ENCODE measurements around the gene ADRB2.
A peak's percentile ranks its signal among the peaks of the same experiment; 100 is the strongest.

Gene ADRB2

DNA sequence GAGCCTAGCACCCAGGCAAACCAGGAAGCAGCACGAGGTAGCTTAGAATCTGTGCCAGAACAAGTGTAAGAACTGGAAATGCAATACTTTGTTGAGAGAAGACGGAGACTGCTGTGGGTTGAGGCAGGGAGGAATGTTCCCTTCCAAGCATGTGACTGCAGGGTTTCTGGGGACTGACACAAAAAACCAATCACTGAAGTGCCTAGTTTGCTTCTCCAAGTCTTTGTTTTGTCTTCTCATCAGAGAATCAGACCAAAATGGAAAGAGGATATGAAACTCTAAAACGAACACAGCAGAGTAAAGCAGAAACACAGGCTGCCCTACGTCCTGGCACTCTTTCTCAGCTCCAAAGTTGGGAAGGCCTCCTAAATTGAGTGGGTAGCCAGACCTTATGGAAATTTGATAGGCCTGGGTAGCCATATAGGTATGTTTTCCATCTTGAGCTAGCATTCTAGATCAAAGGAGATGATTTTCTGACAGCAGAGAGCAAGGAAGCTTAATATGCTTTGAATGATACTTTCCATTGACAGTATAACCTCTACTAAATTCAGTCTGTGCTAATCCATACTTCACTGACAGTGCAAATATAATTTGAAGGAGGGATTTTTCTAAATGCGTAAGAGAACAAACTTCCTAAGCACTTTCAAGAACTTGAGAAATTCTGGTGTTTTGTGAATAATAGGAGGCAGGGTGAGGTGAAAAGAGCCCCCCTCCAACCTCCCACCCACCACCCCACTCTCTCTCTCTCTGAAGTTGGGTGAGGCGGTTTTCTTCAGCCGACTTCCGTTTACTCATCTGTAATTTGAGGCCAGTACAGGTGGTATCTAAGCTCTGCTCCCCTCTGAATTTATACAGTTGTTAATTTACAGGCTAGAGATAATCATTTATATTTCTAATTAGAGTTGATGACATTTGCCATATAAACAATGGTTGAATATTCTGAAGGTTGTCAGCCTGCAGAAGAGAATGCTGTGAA, 5.5 kb downstream of the ADRB2 start:
- no peak for DNase-seq

DNA sequence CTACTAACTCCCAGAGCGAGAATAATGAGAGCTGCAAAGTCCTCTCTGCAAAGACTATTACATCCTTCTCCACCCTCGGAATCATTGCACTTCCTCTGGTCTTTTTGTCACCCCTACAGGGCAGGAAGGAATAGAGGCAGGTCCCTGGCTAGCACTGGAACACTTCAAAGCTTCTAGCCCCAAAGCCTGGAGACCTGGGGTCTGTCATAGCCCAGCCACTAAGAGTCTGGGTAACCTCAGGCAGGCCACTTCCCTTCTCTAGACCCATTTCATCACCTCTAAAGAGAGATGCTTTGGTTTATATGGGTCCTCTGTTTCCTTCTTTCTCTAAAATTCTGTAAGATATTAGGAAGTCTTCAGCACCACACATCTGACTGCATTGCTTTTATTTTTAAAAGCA, 6.7 kb downstream of the ADRB2 start:
- DNase-seq: no peak

DNA sequence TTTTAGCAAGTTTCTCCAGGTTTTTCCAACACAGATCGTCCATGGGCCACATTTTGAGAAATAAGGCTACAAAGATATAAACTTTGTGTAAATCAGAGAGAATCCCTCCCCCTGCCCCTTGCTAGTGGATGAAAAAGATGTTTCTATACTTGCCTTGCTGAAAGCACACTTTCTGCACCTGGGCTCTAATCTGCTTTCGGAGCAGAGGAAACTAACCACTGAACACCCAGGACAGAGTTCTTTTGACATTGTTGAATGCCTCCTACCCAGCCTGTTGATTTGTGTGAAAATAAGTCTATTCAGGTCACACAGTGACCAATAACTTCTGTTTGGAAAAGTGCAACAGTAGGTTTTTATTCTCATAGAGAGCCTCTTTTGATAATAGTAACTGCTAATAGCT, 7.5 kb downstream of the ADRB2 start:
- no peak for DNase-seq

DNA sequence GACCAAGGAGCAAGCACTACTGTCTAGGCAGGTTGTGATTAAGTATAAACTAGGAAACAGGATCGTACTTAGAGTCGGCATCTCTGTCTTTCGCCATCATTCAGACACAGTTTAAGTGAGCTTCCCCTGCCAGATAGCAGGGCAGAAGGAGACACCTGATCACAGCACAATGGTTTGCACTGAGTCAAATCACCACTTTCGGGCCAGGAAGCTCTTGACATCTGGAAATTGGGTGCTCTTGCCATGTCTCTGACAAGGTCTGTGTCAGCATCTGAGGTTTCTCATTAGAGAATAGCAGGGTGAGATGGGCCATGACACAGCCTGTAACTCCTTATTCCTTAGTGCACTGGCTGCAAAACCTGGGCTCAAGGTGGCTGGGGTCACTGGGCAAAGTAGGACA, 8.3 kb downstream of the ADRB2 start:
- no peak for DNase-seq

DNA sequence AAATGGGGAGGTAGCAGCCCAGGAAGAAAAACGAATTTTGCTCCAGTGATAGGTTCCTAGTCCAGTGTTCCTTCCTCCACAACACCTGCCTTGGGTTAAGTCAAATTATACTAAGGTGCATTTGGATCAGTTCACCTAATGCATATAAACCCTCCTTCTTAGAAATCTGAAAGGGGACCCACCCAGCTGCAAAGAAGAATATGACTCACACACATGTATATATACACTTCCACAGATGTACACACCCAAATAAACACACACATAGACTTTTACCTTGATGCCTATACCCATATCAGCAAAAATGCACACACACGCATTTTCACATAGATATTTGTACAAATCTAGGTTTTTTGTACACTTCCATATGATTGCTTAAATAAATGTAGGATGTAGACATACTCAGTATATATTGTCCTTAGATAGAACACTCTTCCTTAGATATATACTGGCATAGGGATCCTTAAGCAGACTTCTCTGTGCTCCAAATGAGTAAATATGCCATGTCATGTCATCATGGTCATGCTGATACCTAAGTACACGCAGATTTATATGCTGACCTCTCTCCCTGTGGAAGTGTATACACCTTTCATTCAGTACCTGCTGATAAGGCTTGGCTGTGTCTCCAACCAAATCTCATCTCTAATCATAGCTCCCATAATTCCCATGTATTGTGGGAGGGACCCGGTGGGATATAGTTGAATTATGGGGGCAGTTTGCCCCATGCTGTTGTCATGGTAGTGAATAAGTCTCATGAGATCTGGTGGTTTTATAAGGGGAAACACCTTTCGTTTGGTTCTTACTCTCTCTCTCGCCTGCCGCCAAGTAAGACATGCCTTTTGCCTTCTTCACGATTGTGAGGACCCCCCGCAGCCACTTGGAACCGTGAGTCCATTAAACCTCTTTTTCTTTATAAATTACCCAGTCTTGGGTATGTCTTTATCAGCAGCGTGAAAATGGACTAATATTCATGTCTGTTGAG, 10.2 kb downstream of the ADRB2 start:
- DNase-seq: no peak

DNA sequence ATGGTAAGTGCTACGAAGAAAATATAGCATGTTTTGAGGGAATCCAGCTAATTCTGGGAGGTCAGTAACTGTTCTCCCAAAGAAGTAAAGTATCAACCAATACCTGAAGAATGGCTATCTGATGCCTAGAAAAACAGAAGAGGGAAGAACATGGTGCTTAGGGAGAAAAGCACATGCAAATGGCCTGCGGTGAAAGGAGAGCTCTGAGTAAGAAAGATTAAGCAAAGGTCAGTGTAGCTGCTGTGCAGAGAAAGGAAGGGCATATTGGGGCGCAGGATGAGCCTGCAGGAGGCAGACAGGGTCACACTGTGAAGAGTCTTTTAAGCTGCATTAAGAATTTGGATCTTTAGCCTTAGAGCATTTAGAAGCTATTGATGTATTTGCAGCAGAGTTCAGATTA, 11.0 kb downstream of the ADRB2 start:
- no peak for DNase-seq

DNA sequence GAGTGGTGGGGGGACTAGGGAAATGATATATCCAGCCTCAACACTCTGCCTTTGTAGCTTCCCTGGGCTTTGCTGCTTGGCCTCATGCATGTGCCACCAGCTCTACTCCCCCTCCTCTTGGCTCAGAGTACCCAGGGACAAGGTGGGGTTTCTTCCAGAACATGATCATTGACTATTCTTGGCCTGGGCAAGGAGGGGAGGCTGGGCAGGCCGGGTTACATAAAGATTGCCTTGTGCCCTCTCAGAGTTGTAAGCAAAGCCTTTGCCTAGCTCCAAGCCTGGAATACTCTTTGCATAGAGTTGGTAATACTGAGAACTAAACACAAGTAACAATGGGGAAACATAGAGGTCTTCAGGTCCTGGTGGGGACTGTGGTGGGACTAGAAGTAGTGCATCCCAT, 11.9 kb downstream of the ADRB2 start:
- no peak for DNase-seq

DNA sequence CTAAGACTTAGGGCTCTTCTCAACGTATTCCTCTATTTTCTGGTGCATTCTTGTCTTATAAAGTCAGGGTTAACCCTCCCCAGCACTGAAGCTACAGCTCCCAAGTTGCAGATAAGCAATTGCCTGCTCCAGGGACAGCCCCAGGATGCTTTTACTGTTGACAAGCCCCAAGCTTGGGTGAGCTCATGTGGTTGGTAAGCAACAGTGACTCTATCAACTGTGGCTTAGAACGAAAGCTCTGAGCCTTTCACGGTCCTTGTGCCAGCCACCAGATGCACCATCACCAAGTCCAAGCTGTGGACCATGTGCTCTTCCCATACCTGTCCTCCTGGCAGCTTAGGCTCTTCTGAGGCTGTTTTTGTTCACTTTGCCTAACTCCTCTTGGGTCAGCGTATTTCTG, 13.5 kb downstream of the ADRB2 start:
- DNase-seq: no peak

DNA sequence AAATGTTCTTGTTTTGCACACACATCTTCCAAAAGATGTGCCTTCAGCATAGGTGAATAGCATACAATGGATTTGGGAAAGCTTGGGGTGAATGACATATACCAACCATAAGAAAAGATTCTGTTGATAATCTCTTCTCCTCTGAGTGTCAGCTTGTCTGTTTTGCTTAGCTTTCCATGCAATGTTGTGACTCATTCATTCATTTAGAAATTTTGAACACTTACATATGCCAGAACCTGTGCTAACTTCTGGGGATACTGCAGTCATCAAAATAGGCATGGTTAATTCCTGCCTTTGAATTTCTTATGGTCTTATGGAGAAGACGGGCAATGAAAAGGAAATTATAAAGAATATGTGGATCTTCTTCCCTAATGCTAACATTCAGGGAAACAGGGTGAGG, 14.1 kb downstream of the ADRB2 start:
- DNase-seq: peak; percentile 14

DNA sequence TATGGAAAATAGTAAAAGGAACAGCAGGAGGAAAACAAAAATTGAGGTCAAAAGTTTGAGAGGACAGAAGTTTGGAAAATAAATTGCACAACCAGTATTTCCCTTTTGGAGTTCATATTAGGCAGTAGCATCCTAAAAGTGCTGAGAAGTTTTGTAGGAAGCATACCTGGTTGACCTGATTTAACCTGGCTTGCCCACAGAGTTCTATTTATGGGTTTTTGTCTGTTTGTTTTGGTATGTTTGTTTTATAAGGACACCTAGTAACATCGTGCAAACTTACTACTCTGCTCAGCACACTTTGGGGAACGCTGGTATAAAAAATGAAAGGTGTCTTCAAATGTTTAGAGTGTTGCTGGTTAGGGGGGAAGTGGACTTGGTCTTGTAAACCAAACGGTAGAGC, 15.1 kb downstream of the ADRB2 start:
- no peak for DNase-seq

DNA sequence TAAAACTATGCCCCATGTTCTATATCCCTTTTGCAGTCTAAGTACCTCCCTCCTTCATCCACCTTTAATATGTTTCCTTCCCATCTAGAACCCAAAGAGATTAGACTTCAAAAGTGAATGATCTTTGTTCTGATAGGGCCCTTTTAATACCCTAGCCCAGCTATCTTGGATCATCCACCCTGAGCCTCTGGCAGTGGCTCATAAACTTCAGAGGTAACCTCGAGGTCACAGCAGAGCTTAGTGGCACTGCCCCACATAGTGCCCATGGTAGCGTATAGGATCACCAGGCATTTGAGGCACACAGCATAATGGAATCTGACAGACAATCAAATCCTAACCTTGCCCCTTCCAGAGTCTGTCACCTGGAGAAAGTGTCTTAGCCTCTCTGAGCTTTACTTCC, 15.8 kb downstream of the ADRB2 start:
- DNase-seq: no peak

DNA sequence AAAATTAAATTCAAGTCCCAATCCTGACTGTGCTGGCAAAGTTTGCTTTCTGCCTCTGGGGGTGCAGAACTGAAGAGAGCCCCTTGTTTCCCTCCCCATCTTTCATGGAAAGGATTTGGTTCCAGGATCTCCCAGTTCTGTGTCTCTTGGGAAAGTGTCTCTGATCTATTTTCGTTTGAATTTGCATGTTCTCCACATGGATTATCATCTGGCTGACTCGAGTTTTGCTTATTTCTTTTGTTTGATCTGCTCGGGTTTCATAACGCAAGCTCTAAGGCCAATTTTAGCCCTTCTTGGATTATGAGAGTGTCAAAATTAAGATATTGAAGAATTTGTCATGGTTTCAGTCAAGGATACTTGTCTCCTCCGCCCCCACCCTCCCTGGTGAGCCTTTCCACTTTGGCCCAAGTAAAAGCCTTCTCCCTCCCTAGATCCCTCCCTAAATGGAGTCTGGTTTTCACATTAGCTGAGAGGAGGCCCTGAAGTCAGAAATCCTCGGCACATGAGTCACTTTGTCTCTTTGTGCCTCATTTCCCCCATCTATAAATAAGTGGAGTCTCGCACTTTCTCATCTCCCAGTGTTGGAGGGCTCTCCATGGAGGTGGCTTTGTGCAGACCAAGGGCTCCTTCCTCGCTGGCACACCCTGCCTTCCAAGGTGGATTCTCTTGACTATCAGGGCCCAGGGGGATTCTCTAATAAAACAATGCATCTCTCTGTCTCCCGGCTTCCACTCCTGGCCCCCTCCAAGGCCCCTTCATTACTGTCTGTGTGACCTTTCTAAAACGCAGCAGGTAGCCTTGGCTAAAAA, 17.3 kb downstream of the ADRB2 start:
- DNase-seq: peak; percentile 30

DNA sequence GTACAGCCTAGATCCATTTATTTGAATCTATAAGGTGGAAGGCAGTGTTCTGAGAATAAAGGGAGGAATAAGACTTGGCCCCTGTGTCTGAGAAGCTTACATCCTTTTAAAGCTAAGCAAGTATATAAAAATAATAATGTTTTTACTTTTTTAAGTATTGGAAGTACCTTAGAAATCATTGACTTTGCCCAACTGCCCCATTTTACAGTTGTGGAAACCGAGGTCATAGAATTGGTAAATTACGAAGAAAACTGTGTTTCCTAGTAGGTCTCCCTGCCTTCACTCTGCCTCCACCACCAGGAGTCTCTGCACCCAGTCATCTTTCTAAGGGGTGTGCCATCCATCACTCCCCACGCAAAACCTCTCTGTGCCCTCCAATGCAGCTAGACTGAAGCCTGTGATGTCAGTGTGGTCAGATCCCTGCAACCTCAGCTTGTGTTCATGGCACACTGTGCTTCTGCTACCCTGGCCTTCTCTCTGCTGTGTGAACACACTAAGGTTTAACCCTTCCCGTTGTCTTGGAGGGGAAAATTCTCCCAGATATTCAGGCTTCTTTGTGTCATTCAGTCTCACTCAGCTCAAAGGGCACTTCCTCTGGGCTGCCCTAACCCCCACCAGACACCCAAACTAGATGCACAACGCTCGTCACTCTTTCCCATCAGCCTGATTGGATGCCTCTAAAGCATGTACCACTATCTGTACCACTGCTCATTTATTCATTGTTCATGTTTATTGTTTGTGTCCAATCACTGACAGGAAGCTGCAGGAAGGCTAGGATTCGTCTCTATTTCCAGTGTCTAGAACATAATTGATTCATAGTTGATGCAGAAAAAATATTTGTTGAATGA, 18.2 kb downstream of the ADRB2 start:
- no peak for DNase-seq

DNA sequence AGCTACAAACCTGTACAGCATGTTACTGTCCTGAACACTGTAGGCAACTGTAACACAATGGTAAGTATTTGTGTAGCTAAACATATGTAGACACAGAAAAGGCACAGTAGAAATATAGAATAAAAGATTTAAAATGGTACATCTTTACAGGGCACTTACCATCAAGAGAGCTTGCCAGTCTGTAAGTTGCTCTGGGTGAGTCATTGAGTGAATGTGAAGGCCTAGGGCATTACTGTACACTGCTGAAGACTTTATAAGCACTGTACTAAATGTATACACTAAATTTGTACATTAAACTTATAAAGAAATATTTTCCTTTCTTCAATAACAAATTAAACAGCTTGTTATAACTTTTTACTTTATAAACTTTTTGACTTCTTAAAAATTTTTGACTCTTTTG, 20.5 kb downstream of the ADRB2 start:
- DNase-seq: peak; percentile 18

DNA sequence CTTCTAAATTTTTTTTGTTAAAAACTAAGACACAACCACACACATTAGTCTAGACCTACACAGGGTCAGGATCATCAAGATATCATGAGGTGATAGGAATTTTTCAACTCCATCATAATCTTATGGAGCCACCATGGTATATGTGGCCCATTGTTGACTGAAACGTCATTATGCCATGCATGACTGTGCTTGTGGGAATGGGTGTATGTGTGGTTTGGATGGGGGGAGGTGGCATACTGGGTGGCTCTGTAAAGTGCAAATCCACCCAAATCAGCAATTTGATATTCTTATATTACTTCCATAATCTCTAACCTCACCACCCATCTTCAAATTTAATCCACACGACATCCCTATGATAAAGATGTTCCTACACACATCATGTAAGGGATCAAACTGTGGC, 21.0 kb downstream of the ADRB2 start:
- no peak for DNase-seq

DNA sequence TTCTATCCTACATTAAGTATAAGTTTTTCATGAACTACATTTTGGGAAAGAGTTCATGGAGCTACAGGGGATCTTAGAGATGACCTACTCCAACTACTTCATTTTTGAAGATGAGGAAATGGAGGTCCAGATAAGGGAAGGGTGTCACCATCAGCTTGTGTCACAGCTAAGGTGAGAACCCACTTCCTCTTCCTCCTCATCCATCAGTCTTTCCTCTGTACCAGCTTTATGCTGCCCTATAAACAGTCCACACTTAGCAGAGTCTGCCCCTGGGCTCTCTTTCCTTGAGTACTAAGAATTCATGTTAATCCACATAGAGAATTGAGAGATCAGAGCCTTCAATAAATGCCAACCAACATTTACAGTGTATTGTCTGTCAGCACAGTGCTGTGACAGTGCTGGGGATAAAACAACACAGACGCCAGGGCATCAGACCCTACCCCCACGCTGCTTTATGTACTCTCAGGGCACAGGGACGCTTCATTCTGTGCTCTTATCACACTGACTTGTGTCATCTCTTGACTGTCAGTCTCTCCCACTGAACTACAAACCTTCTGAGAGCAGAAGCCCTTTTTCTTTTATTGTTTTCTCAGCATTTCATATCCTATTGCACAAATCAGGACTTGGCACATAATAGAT, 22.1 kb downstream of the ADRB2 start:
- DNase-seq: no peak

DNA sequence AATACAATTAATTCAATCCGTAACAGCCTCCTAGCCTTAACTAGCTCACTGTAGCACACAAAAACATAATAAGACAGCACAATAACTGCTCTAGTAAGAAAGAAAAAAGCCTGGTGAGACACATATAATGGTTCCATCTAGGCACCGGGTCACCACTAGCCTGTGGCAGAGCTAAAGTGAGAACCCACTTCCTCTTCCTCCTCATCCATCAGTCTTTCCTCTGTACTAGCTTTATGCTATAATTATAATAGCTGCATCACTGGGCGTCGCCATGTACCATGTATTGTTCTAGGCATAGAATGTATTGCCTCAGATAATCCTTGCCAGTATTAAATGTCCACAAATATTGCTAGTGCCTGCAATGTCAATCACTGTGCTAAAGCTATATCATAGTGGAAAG, 23.1 kb downstream of the ADRB2 start:
- DNase-seq: no peak

DNA sequence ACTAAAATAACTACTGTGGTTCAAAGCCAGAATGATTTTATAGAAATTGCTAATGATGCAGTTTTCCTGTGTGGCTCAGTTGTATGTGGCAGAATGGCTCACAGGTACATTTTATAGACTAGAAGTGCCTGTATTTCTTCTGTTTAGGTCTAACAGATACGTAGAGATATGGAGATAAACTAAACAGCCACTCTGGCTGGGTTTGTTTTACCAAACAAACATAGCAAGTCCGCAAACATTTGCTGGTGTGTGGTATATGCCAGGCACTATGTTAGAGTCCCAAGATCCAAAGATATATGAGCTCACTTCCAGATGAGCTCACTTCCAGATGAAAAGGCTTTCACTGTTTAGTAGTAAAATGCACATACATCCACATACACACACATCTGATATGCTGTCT, 24.4 kb downstream of the ADRB2 start:
- DNase-seq: no peak

DNA sequence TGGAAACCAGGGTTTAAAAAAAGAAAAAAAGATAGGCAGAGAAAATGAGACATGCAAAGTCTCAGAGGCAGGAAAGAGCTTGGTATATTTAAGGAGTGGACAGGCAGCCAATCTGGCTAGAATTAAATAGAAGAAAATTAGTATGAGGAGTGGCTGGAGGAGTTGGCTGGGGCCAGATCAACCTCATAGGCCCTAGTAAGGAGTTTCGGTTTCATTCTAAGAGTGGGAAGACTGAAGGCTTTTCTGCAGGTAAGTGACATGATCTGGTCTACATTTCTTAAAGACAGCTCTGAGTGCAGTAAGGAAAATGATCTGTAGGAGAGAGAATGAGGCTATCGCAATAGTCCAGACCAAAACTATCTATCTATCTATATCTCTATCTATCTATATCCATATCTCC, 27.5 kb downstream of the ADRB2 start:
- no peak for DNase-seq

DNA sequence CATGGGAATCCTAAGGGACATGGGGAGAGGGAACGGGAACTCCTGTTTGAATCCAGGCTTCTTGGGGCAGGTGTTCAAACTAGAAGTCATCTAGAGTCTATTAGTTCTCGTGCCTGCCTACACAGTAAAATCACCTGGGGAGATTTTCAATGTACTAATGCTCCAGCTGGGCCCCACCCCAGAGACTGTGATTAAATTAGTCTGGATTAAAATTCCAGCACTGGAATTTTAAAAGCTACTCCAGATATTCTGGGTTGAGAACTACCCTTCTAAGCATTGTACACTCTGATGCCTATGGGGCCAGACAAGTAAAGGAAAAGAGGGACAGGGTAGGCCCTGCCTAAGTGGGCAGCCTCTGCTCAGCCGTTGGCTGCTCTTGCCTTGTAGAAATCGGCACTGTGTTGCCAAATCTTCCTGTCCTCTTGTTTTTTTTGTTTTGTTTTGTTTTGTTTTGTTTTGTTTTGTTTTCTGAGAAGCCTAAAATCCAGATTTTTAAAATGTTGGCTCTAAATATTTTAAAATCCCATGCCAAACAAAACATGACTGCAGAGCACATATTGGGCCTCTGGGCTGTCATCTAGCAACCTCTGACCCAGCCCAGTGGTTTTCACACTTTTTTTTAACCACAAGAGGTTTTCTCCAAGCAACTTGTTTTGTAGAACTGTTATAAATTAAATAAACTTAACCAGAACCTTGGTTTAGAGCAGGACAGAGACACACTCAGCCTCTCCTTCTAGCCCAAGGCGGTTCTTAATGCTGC, 29.0 kb downstream of the ADRB2 start:
- DNase-seq: no peak

Measured in fibroblast of skin of abdomen (primary cell).